Measurements from ENCODE around the gene LHFPL3. TPM values are rescaled to one million over a fixed set of nuclear protein-coding genes. Genes with fewer than 3 reads are reported as not detected.

Gene LHFPL3

GRCh38 chr7:104950754-104951153 is 622.4 kb downstream of the LHFPL3 start:
- H3K4me3 ChIP-seq (ENCODE audit: insufficient read depth in 1 of 2, low read depth in 1 of 2, low read length in 2 of 2), result no peak overlapping the region
- no peaks in the 10 kb centered on the region for H3K27me3 ChIP-seq (ENCODE audit: control insufficient read depth in 1 of 2, insufficient read depth in 1 of 2, low read length in 2 of 2)
- no peak overlapping the region for H2AFZ ChIP-seq (ENCODE audit: low read depth, low read length)
- no peaks in the 10 kb centered on the region for H3K79me1 ChIP-seq (replicated peaks; ENCODE audit: low read length, poor library complexity, severe bottlenecking)
- H3K9me3 ChIP-seq (ENCODE audit: control insufficient read depth, low read length), result no peaks in the 10 kb centered on the region
- H3K14ac ChIP-seq (ENCODE audit: low read length in 2 of 2), result no peak overlapping the region
- no peak overlapping the region for H3K23ac ChIP-seq (ENCODE audit: low read length in 2 of 2)
- H3K27ac ChIP-seq (ENCODE audit: low read length, poor library complexity, severe bottlenecking), result no peak overlapping the region
- H3K18ac ChIP-seq (ENCODE audit: low read depth in 1 of 2, low read length in 2 of 2), result no peak overlapping the region
- H2BK120ac ChIP-seq (ENCODE audit: low read depth, low read length), result no peak overlapping the region
- peak overlapping the region; percentile 80 for H3K9ac ChIP-seq (ENCODE audit: low read length)
- H3K4me1 ChIP-seq (ENCODE audit: control insufficient read depth, insufficient read depth, low read depth, low read length), result peaks cover 5% of the 10 kb centered on the region
- no peak for DNase-seq
- H2BK15ac ChIP-seq (ENCODE audit: low read depth, poor library complexity, severe bottlenecking), result no peak overlapping the region
- no peak overlapping the region for H4K91ac ChIP-seq (ENCODE audit: low read length)
- 100% methylated on average over 1 of the region's 2 CpGs for WGBS
- H3K4ac ChIP-seq (ENCODE audit: low read depth in 1 of 2, low read length in 2 of 2), result no peak overlapping the region
- no peak overlapping the region for H2BK12ac ChIP-seq (ENCODE audit: low read length in 2 of 2)
- H2BK5ac ChIP-seq (ENCODE audit: low read depth, low read length, poor library complexity, severe bottlenecking), result no peak overlapping the region
- H3K36me3 ChIP-seq (ENCODE audit: control insufficient read depth in 1 of 2, insufficient read depth in 2 of 2, low read depth in 1 of 2, low read length in 2 of 2), result no peaks in the 10 kb centered on the region
- no peak overlapping the region for H2AK5ac ChIP-seq (ENCODE audit: low read length, severe bottlenecking)
- no peak overlapping the region for H4K8ac ChIP-seq (ENCODE audit: low read length)
- H3K4me2 ChIP-seq (ENCODE audit: low read length, poor library complexity, severe bottlenecking), result no peak overlapping the region

- no peaks in the 10 kb centered on the region for H3K9me3 ChIP-seq (ENCODE audit: control insufficient read depth, low read length)
- H3K9ac ChIP-seq (ENCODE audit: low read length), result peak overlapping the region; percentile 80
- H3K4me1 ChIP-seq (ENCODE audit: control insufficient read depth, insufficient read depth, low read depth, low read length), result peaks cover 2% of the 10 kb centered on the region
- H3K4me3 ChIP-seq (ENCODE audit: insufficient read depth in 1 of 2, low read depth in 1 of 2, low read length in 2 of 2), result no peak overlapping the region
- H3K27me3 ChIP-seq (ENCODE audit: control insufficient read depth in 1 of 2, insufficient read depth in 1 of 2, low read length in 2 of 2), result no peaks in the 10 kb centered on the region
- H2BK15ac ChIP-seq (ENCODE audit: low read depth, poor library complexity, severe bottlenecking), result no peak overlapping the region
- no peaks in the 10 kb centered on the region for H3K79me1 ChIP-seq (replicated peaks; ENCODE audit: low read length, poor library complexity, severe bottlenecking)
- H4K8ac ChIP-seq (ENCODE audit: low read length), result no peak overlapping the region
- no peak overlapping the region for H2BK12ac ChIP-seq (ENCODE audit: low read length in 2 of 2)
- no peak overlapping the region for H2AFZ ChIP-seq (ENCODE audit: low read depth, low read length)
- 83% methylated on average over 5 of the region's 7 CpGs for WGBS
- no peaks in the 10 kb centered on the region for H3K36me3 ChIP-seq (ENCODE audit: control insufficient read depth in 1 of 2, insufficient read depth in 2 of 2, low read depth in 1 of 2, low read length in 2 of 2)
- no peak overlapping the region for H2BK120ac ChIP-seq (ENCODE audit: low read depth, low read length)
- H3K14ac ChIP-seq (ENCODE audit: low read length in 2 of 2), result no peak overlapping the region
- no peak overlapping the region for H3K18ac ChIP-seq (ENCODE audit: low read depth in 1 of 2, low read length in 2 of 2)
- no peak overlapping the region for H2AK5ac ChIP-seq (ENCODE audit: low read length, severe bottlenecking)
- no peak overlapping the region for H3K23ac ChIP-seq (ENCODE audit: low read length in 2 of 2)
- no peak overlapping the region for H3K4me2 ChIP-seq (ENCODE audit: low read length, poor library complexity, severe bottlenecking)
- no peak overlapping the region for H2BK5ac ChIP-seq (ENCODE audit: low read depth, low read length, poor library complexity, severe bottlenecking)
- no peak overlapping the region for H3K4ac ChIP-seq (ENCODE audit: low read depth in 1 of 2, low read length in 2 of 2)
- H3K27ac ChIP-seq (ENCODE audit: low read length, poor library complexity, severe bottlenecking), result no peak overlapping the region
- peak; percentile 68 for DNase-seq
- no peak overlapping the region for H4K91ac ChIP-seq (ENCODE audit: low read length)
Observed at GRCh38 chr7:104951546-104951945, 623.1 kb downstream of the LHFPL3 start.

- Histone ChIP-seq H3K4me2 (ENCODE audit: low read length, poor library complexity, severe bottlenecking) (no peak overlapping the region), H3K4me3 (ENCODE audit: insufficient read depth in 1 of 2, low read depth in 1 of 2, low read length in 2 of 2) (no peak overlapping the region), H3K27ac (ENCODE audit: low read length, poor library complexity, severe bottlenecking) (no peak overlapping the region), H3K9ac (ENCODE audit: low read length) (no peak overlapping the region), H3K9me3 (ENCODE audit: control insufficient read depth, low read length) (no peaks in the 10 kb centered on the region), H2BK5ac (ENCODE audit: low read depth, low read length, poor library complexity, severe bottlenecking) (no peak overlapping the region), H3K14ac (ENCODE audit: low read length in 2 of 2) (no peak overlapping the region), H3K27me3 (ENCODE audit: control insufficient read depth in 1 of 2, insufficient read depth in 1 of 2, low read length in 2 of 2) (no peaks in the 10 kb centered on the region), H2BK12ac (ENCODE audit: low read length in 2 of 2) (no peak overlapping the region), H2BK120ac (ENCODE audit: low read depth, low read length) (no peak overlapping the region), H3K4me1 (ENCODE audit: control insufficient read depth, insufficient read depth, low read depth, low read length) (peaks cover 3% of the 10 kb centered on the region), H3K36me3 (ENCODE audit: control insufficient read depth in 1 of 2, insufficient read depth in 2 of 2, low read depth in 1 of 2, low read length in 2 of 2) (no peaks in the 10 kb centered on the region), H2AK5ac (ENCODE audit: low read length, severe bottlenecking) (no peak overlapping the region), H3K18ac (ENCODE audit: low read depth in 1 of 2, low read length in 2 of 2) (no peak overlapping the region), H3K79me1 (replicated peaks; ENCODE audit: low read length, poor library complexity, severe bottlenecking) (no peaks in the 10 kb centered on the region), H4K8ac (ENCODE audit: low read length) (no peak overlapping the region), H4K91ac (ENCODE audit: low read length) (no peak overlapping the region), H3K4ac (ENCODE audit: low read depth in 1 of 2, low read length in 2 of 2) (no peak overlapping the region), H3K23ac (ENCODE audit: low read length in 2 of 2) (no peak overlapping the region), H2BK15ac (ENCODE audit: low read depth, poor library complexity, severe bottlenecking) (no peak overlapping the region), H2AFZ (ENCODE audit: low read depth, low read length) (no peak overlapping the region)
- DNase-seq, result peak; percentile 48
- WGBS, result 95% methylated on average over 2 of the region's 2 CpGs
Observed at GRCh38 chr7:104955276-104955675, 626.9 kb downstream of the LHFPL3 start.

Small RNA genes lying within 50 kb of the gene (small RNA-seq; reads per million reads assigned to genes)
- gene RN7SL8P (ENCODE audit: low read depth), result not detected
